Endodermal cell (in vitro differentiated cells): ENCODE measurements around the gene RBM27. TPM values are rescaled to one million over a fixed set of nuclear protein-coding genes. Genes with fewer than 3 reads are reported as not detected.
"Not testable (repeated sequence)": the region's sequence is repeated elsewhere in the genome, so short reads cannot be mapped to it uniquely, and the experiment has no call there.

Experiments
- DNase-seq: peaks from one replicate; pipeline ENCODE4 v3.0.0-alpha.2; 2017
- H3K27ac ChIP-seq: 2 replicates; pipeline ENCODE4 v1.5.1; 2013; ENCODE audit warnings: mild to moderate bottlenecking, low read depth, low read length, moderate library complexity
- H3K27me3 ChIP-seq: 2 replicates; pipeline ENCODE4 v1.6.1; 2013; ENCODE audit warnings: mild to moderate bottlenecking, low read length, moderate library complexity; ENCODE audit not compliant: insufficient read depth, control insufficient read depth, poor library complexity, severe bottlenecking
- H3K36me3 ChIP-seq: 2 replicates; pipeline ENCODE4 v1.7.0; 2013; ENCODE audit warnings: mild to moderate bottlenecking, low read length, moderate library complexity; ENCODE audit not compliant: control insufficient read depth, insufficient read depth
- H3K4me1 ChIP-seq: one replicate; pipeline ENCODE4 v1.7.0; 2013; ENCODE audit warnings: low read length; ENCODE audit not compliant: control insufficient read depth, insufficient read depth
- H3K4me3 ChIP-seq: 2 replicates; pipeline ENCODE4 v1.5.1; 2013; ENCODE audit warnings: mild to moderate bottlenecking, low read length, moderate library complexity
- H3K9ac ChIP-seq: 2 replicates; pipeline ENCODE4 v1.6.1; 2013; ENCODE audit warnings: mild to moderate bottlenecking, low read length, moderate library complexity; ENCODE audit not compliant: poor library complexity, severe bottlenecking; ENCODE audit errors: extremely low read depth
- H3K9me3 ChIP-seq: 2 replicates; pipeline ENCODE4 v1.6.1; 2013; ENCODE audit warnings: mild to moderate bottlenecking, low read length, moderate library complexity; ENCODE audit not compliant: control insufficient read depth
- H3K27ac Mint-ChIP-seq: 2 replicates; pipeline ENCODE4 v1.8.0; 2020; ENCODE audit warnings: mixed read lengths
- H3K27me3 Mint-ChIP-seq: 2 replicates; pipeline ENCODE4 v1.8.0; 2021; ENCODE audit warnings: mild to moderate bottlenecking, mixed read lengths; ENCODE audit not compliant: insufficient read depth
- H3K36me3 Mint-ChIP-seq: 2 replicates; pipeline ENCODE4 v1.8.0; 2020; ENCODE audit warnings: low read depth, mixed read lengths
- H3K4me1 Mint-ChIP-seq: 2 replicates; pipeline ENCODE4 v1.8.0; 2020; ENCODE audit warnings: mixed read lengths
- H3K4me3 Mint-ChIP-seq: 2 replicates; pipeline ENCODE4 v1.8.0; 2020; ENCODE audit warnings: mild to moderate bottlenecking, moderate library complexity, mixed read lengths
- H3K9me3 Mint-ChIP-seq: 2 replicates; pipeline ENCODE4 v1.8.0; 2020; ENCODE audit warnings: mild to moderate bottlenecking, mixed read lengths
- WGBS, 2 experiments: methylation state at CpG; one replicate each; pipeline versions ENCODE4 v1.1.5 to v1.1.7; 2013; ENCODE audit warnings: missing lambda C conversion rate in 2 of 2, mixed read lengths in 1 of 2; ENCODE audit not compliant: insufficient coverage in 1 of 2, insufficient read length in 1 of 2; 5-methylcytosine and 5-hydroxymethylcytosine counted together
- total RNA-seq, 2 donors: library from RNA; stranded (reverse); fragmentation: NEBNext Ultra II Directional in 1 of 2; extraction: Animal tissue kit (Norgen Biotek cat#: 25700) in 1 of 2; gene quantifications; 2 replicates in 1 of 2; 3 replicates in 1 of 2; pipeline ENCODE4 v1.2.1, GENCODE V29; 2021
- TF ChIP-seq, protein P1 (sequence below): fragments of 200-600 bp; sonication (generic); conservative IDR thresholded peaks from 2 replicates; pipeline ENCODE4 v1.5.0; 2021; ENCODE audit warnings: antibody characterized with exemption, mild to moderate bottlenecking

Gene RBM27
- total RNA-seq, 2 donors from 2014 or later: 26.9 to 30.9 TPM

- Histone ChIP-seq H3K4me1 (no peaks in the 10 kb centered on the region), H3K4me3 (no peak overlapping the region), H3K27ac (no peak overlapping the region), H3K9me3 (peaks cover 5% of the 10 kb centered on the region), H3K27me3 (no peaks in the 10 kb centered on the region), H3K9ac (no peak overlapping the region), H3K36me3 (peaks cover 87% of the 10 kb centered on the region)
- H3K9me3 Mint-ChIP-seq: no peaks in the 10 kb centered on the region
- peaks cover 70% of the 10 kb centered on the region for H3K36me3 Mint-ChIP-seq
- H3K4me1 Mint-ChIP-seq: no peaks in the 10 kb centered on the region
- no peak overlapping the region for H3K4me3 Mint-ChIP-seq
- 100% methylated on average over 1 of the region's 1 CpG; no CpG with 5 or more reads in 1 of the 2 experiments for WGBS, 2 experiments
- TF ChIP-seq, protein P1, sequence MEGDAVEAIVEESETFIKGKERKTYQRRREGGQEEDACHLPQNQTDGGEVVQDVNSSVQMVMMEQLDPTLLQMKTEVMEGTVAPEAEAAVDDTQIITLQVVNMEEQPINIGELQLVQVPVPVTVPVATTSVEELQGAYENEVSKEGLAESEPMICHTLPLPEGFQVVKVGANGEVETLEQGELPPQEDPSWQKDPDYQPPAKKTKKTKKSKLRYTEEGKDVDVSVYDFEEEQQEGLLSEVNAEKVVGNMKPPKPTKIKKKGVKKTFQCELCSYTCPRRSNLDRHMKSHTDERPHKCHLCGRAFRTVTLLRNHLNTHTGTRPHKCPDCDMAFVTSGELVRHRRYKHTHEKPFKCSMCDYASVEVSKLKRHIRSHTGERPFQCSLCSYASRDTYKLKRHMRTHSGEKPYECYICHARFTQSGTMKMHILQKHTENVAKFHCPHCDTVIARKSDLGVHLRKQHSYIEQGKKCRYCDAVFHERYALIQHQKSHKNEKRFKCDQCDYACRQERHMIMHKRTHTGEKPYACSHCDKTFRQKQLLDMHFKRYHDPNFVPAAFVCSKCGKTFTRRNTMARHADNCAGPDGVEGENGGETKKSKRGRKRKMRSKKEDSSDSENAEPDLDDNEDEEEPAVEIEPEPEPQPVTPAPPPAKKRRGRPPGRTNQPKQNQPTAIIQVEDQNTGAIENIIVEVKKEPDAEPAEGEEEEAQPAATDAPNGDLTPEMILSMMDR: no peak
- no peak overlapping the region for H3K27ac Mint-ChIP-seq
- no peak for DNase-seq
- no peaks in the 10 kb centered on the region for H3K27me3 Mint-ChIP-seq
Measured at GRCh38 chr5:146165460-146165859, 37.9 kb upstream of the RBM27 start.

DNA sequence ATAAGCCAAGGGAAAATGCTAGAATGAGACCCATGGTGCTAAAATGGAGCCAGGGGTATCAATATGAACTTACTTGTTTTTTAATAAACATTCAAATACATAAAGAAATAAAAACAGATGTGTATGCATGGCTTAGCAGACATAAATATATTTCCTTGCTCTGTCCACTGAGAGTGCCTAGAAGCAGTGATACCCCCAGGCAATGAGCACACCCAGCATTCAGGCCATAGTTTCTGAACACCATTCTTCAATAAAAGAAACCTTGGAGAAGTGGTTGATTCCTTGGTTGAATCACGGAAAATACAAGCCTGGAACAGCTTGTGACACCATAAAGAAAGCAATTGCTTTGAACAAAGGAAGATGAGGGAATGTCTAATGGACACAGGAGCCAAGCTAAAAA is 37.5 kb upstream of the RBM27 start:
- WGBS, 2 experiments: 92% methylated on average over 1 of the region's 1 CpG; no CpG with 5 or more reads in 1 of the 2 experiments
- H3K27me3 ChIP-seq: no peaks in the 10 kb centered on the region
- no peaks in the 10 kb centered on the region for H3K4me1 Mint-ChIP-seq
- H3K4me1 ChIP-seq: no peaks in the 10 kb centered on the region
- peaks cover 5% of the 10 kb centered on the region for H3K9me3 ChIP-seq
- no peak overlapping the region for H3K9ac ChIP-seq
- H3K36me3 ChIP-seq: peaks cover 87% of the 10 kb centered on the region
- no peak overlapping the region for H3K27ac ChIP-seq
- DNase-seq: no peak
- TF ChIP-seq, protein P1: no peak
- no peak overlapping the region for H3K4me3 Mint-ChIP-seq
- no peaks in the 10 kb centered on the region for H3K9me3 Mint-ChIP-seq
- no peak overlapping the region for H3K4me3 ChIP-seq
- H3K27me3 Mint-ChIP-seq: no peaks in the 10 kb centered on the region
- H3K27ac Mint-ChIP-seq: no peak overlapping the region
- H3K36me3 Mint-ChIP-seq: peaks cover 72% of the 10 kb centered on the region

GRCh38 chr5:146169076-146169475 is 34.3 kb upstream of the RBM27 start:
- H3K9me3 Mint-ChIP-seq: no peaks in the 10 kb centered on the region
- Histone ChIP-seq H3K27ac (no peak overlapping the region), H3K27me3 (no peaks in the 10 kb centered on the region), H3K4me1 (no peaks in the 10 kb centered on the region), H3K4me3 (no peak overlapping the region), H3K9me3 (no peaks in the 10 kb centered on the region), H3K9ac (no peak overlapping the region), H3K36me3 (peaks cover 82% of the 10 kb centered on the region)
- H3K4me1 Mint-ChIP-seq: no peaks in the 10 kb centered on the region
- no peaks in the 10 kb centered on the region for H3K27me3 Mint-ChIP-seq
- no peak overlapping the region for H3K4me3 Mint-ChIP-seq
- H3K27ac Mint-ChIP-seq: no peak overlapping the region
- TF ChIP-seq, protein P1: no peak
- no peak for DNase-seq
- H3K36me3 Mint-ChIP-seq: peaks cover 60% of the 10 kb centered on the region

DNA sequence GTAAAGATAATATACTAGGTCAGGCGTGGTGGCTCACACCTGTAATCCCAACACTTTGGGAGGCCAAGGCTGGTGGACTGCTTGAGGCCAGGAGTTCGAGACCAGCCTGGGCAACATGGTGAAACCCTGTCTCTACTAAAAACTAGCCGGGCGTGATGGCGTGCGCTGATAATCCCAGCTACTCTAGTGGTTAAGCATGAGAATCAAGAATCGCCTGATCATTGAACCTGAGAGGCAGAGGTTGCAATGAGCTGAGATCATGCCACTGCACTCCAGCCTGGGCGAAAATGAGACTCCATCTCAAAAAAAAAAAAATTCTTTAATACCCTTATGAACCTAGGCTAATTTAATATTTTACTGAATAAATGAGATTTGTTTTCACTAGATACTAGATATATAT is 30.4 kb upstream of the RBM27 start:
- H3K36me3 ChIP-seq: peaks cover 72% of the 10 kb centered on the region
- not testable (repeated sequence) for H3K4me3 ChIP-seq, H3K9me3 ChIP-seq, H3K27ac ChIP-seq, H3K27me3 Mint-ChIP-seq, H3K4me3 Mint-ChIP-seq, H3K9me3 Mint-ChIP-seq, H3K4me1 Mint-ChIP-seq, H3K9ac ChIP-seq, H3K27ac Mint-ChIP-seq, DNase-seq, H3K4me1 ChIP-seq, H3K27me3 ChIP-seq
- peaks cover 66% of the 10 kb centered on the region for H3K36me3 Mint-ChIP-seq
- 86 to 93% methylated on average over 7 to 8 of the region's 8 CpGs for WGBS, 2 experiments
